ENCODE measurements around the gene APP. TPM values are rescaled to one million over a fixed set of nuclear protein-coding genes. Genes with fewer than 3 reads are reported as not detected.

The APP gene
- polyA plus RNA-seq, 2 donors: 28.6 to 81.7 TPM

GRCh38 chr21:25871566-25871965 lies 299.0 kb downstream of the APP start:
- 93 to 97% methylated on average over 3 of the region's 3 CpGs for WGBS, 2 donors
- H3K4me3 ChIP-seq (ENCODE audit: low read depth in 1 of 2, low read length in 2 of 2): no peak overlapping the region
- no peaks in the 10 kb centered on the region for H3K9me3 ChIP-seq (ENCODE audit: control insufficient read depth in 2 of 2, insufficient read depth in 1 of 2, low read depth in 1 of 2, low read length in 1 of 2)
- no peaks in the 10 kb centered on the region for H3K36me3 ChIP-seq (ENCODE audit: control insufficient read depth in 2 of 2, insufficient read depth in 2 of 2, low read length in 1 of 2)
- no peaks in the 10 kb centered on the region for H3K4me1 ChIP-seq (ENCODE audit: control insufficient read depth in 2 of 2, insufficient read depth in 2 of 2, low read length in 1 of 2)
- H3K27ac ChIP-seq (ENCODE audit: low read depth in 2 of 2, low read length in 1 of 2): no peak overlapping the region
- no peaks in the 10 kb centered on the region for H3K27me3 ChIP-seq (ENCODE audit: control insufficient read depth in 1 of 2, insufficient read depth in 2 of 2, low read length in 2 of 2)

DNA sequence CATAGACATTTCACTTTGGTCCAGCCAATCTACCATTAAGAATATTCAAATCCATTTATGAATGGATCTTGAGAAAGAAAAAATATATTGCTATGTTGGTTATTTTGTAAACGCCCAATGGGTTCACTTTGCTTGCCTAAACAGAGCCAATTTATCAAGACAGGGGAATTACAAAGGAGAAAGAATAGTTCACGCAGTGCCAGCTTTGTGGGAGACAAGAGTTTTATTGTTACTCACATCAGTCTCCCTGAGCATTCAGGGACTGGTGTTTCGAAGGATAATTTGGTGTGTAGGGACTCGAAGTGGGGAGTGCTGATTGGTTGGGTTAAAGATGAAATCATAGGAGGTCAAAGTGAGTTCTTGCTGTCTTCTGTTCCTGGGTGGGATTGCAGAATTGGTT lies 300.5 kb downstream of the APP start:
- no peaks in the 10 kb centered on the region for H3K9me3 ChIP-seq (ENCODE audit: control insufficient read depth in 2 of 2, insufficient read depth in 1 of 2, low read depth in 1 of 2, low read length in 1 of 2)
- WGBS, 2 donors: 77% methylated on average over 4 of the region's 4 CpGs
- no peaks in the 10 kb centered on the region for H3K27me3 ChIP-seq (ENCODE audit: control insufficient read depth in 1 of 2, insufficient read depth in 2 of 2, low read length in 2 of 2)
- no peak overlapping the region for H3K4me3 ChIP-seq (ENCODE audit: low read depth in 1 of 2, low read length in 2 of 2)
- H3K36me3 ChIP-seq (ENCODE audit: control insufficient read depth in 2 of 2, insufficient read depth in 2 of 2, low read length in 1 of 2): no peaks in the 10 kb centered on the region
- no peaks in the 10 kb centered on the region for H3K4me1 ChIP-seq (ENCODE audit: control insufficient read depth in 2 of 2, insufficient read depth in 2 of 2, low read length in 1 of 2)
- no peak overlapping the region for H3K27ac ChIP-seq (ENCODE audit: low read depth in 2 of 2, low read length in 1 of 2)

DNA sequence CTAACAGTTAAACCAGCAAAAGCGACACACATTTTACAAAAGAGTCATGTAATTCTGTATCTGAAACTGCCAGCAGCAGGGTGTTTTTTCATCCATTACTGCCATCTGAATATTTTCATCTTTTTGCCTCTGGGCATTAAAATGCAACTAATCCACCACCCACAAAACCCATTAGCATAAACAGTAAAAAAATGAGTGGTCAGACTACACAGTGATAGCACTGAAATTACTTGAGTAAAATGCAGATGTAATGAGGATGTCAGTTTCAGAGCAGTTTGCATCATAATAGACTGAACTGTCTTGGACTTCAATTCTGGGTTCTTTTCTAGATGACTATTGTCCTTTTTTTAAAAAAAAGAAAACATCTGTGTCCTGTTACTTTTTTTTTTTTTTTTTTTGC lies 303.5 kb downstream of the APP start:
- no peak overlapping the region for H3K4me3 ChIP-seq (ENCODE audit: low read depth in 1 of 2, low read length in 2 of 2)
- H3K27me3 ChIP-seq (ENCODE audit: control insufficient read depth in 1 of 2, insufficient read depth in 2 of 2, low read length in 2 of 2): no peaks in the 10 kb centered on the region
- no peaks in the 10 kb centered on the region for H3K4me1 ChIP-seq (ENCODE audit: control insufficient read depth in 2 of 2, insufficient read depth in 2 of 2, low read length in 1 of 2)
- H3K36me3 ChIP-seq (ENCODE audit: control insufficient read depth in 2 of 2, insufficient read depth in 2 of 2, low read length in 1 of 2): no peaks in the 10 kb centered on the region
- no peak overlapping the region for H3K27ac ChIP-seq (ENCODE audit: low read depth in 2 of 2, low read length in 1 of 2)
- 87 to 93% methylated on average over 1 of the region's 1 CpG for WGBS, 2 donors
- no peaks in the 10 kb centered on the region for H3K9me3 ChIP-seq (ENCODE audit: control insufficient read depth in 2 of 2, insufficient read depth in 1 of 2, low read depth in 1 of 2, low read length in 1 of 2)

DNA sequence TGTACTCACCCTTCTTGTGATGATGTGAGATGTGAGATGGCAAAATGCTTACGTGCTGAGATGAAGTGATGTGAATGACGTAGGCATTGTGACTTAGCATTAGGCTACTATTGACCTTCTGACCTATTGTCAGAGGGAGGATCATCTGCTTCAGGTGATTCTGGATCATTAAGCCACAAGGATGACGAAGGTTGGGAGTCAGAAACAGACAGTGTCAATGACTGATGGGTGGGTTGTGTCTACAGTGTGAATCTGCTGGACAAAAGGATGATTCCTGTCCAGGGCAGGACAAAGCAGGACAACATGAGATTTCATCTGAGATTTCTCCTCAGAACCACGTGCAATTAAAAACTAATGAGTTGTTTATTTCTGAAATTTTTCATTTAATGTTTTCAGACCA lies 306.8 kb downstream of the APP start:
- no peak overlapping the region for H3K4me3 ChIP-seq (ENCODE audit: low read depth in 1 of 2, low read length in 2 of 2)
- no peaks in the 10 kb centered on the region for H3K36me3 ChIP-seq (ENCODE audit: control insufficient read depth in 2 of 2, insufficient read depth in 2 of 2, low read length in 1 of 2)
- H3K4me1 ChIP-seq (ENCODE audit: control insufficient read depth in 2 of 2, insufficient read depth in 2 of 2, low read length in 1 of 2): no peaks in the 10 kb centered on the region
- no peaks in the 10 kb centered on the region for H3K9me3 ChIP-seq (ENCODE audit: control insufficient read depth in 2 of 2, insufficient read depth in 1 of 2, low read depth in 1 of 2, low read length in 1 of 2)
- H3K27me3 ChIP-seq (ENCODE audit: control insufficient read depth in 1 of 2, insufficient read depth in 2 of 2, low read length in 2 of 2): no peaks in the 10 kb centered on the region
- 90% methylated on average over 4 of the region's 4 CpGs for WGBS, 2 donors
- no peak overlapping the region for H3K27ac ChIP-seq (ENCODE audit: low read depth in 2 of 2, low read length in 1 of 2)

- Histone ChIP-seq H3K27me3 (ENCODE audit: control insufficient read depth in 1 of 2, insufficient read depth in 2 of 2, low read length in 2 of 2) (no peaks in the 10 kb centered on the region), H3K9me3 (ENCODE audit: control insufficient read depth in 2 of 2, insufficient read depth in 1 of 2, low read depth in 1 of 2, low read length in 1 of 2) (no peaks in the 10 kb centered on the region), H3K4me3 (ENCODE audit: low read depth in 1 of 2, low read length in 2 of 2) (no peak overlapping the region), H3K27ac (ENCODE audit: low read depth in 2 of 2, low read length in 1 of 2) (no peak overlapping the region), H3K4me1 (ENCODE audit: control insufficient read depth in 2 of 2, insufficient read depth in 2 of 2, low read length in 1 of 2) (no peaks in the 10 kb centered on the region), H3K36me3 (ENCODE audit: control insufficient read depth in 2 of 2, insufficient read depth in 2 of 2, low read length in 1 of 2) (no peaks in the 10 kb centered on the region)
- 58 to 60% methylated on average over 1 of the region's 1 CpG for WGBS, 2 donors
Observed at GRCh38 chr21:25863031-25863430, 307.5 kb downstream of the APP start.

- H3K9me3 ChIP-seq (ENCODE audit: control insufficient read depth in 2 of 2, insufficient read depth in 1 of 2, low read depth in 1 of 2, low read length in 1 of 2): no peaks in the 10 kb centered on the region
- WGBS, 2 donors: 39 to 48% methylated on average over 1 of the region's 1 CpG
- no peaks in the 10 kb centered on the region for H3K4me1 ChIP-seq (ENCODE audit: control insufficient read depth in 2 of 2, insufficient read depth in 2 of 2, low read length in 1 of 2)
- no peak overlapping the region for H3K4me3 ChIP-seq (ENCODE audit: low read depth in 1 of 2, low read length in 2 of 2)
- H3K27ac ChIP-seq (ENCODE audit: low read depth in 2 of 2, low read length in 1 of 2): no peak overlapping the region
- no peaks in the 10 kb centered on the region for H3K36me3 ChIP-seq (ENCODE audit: control insufficient read depth in 2 of 2, insufficient read depth in 2 of 2, low read length in 1 of 2)
- no peaks in the 10 kb centered on the region for H3K27me3 ChIP-seq (ENCODE audit: control insufficient read depth in 1 of 2, insufficient read depth in 2 of 2, low read length in 2 of 2)
Observed at GRCh38 chr21:25862596-25862995, 308.0 kb downstream of the APP start.

GRCh38 chr21:25862112-25862511 lies 308.5 kb downstream of the APP start:
- H3K4me3 ChIP-seq (ENCODE audit: low read depth in 1 of 2, low read length in 2 of 2): no peak overlapping the region
- H3K36me3 ChIP-seq (ENCODE audit: control insufficient read depth in 2 of 2, insufficient read depth in 2 of 2, low read length in 1 of 2): no peaks in the 10 kb centered on the region
- WGBS, 2 donors: 81 to 85% methylated on average over 3 of the region's 3 CpGs
- H3K9me3 ChIP-seq (ENCODE audit: control insufficient read depth in 2 of 2, insufficient read depth in 1 of 2, low read depth in 1 of 2, low read length in 1 of 2): no peaks in the 10 kb centered on the region
- H3K27me3 ChIP-seq (ENCODE audit: control insufficient read depth in 1 of 2, insufficient read depth in 2 of 2, low read length in 2 of 2): no peaks in the 10 kb centered on the region
- no peak overlapping the region for H3K27ac ChIP-seq (ENCODE audit: low read depth in 2 of 2, low read length in 1 of 2)
- no peaks in the 10 kb centered on the region for H3K4me1 ChIP-seq (ENCODE audit: control insufficient read depth in 2 of 2, insufficient read depth in 2 of 2, low read length in 1 of 2)

DNA sequence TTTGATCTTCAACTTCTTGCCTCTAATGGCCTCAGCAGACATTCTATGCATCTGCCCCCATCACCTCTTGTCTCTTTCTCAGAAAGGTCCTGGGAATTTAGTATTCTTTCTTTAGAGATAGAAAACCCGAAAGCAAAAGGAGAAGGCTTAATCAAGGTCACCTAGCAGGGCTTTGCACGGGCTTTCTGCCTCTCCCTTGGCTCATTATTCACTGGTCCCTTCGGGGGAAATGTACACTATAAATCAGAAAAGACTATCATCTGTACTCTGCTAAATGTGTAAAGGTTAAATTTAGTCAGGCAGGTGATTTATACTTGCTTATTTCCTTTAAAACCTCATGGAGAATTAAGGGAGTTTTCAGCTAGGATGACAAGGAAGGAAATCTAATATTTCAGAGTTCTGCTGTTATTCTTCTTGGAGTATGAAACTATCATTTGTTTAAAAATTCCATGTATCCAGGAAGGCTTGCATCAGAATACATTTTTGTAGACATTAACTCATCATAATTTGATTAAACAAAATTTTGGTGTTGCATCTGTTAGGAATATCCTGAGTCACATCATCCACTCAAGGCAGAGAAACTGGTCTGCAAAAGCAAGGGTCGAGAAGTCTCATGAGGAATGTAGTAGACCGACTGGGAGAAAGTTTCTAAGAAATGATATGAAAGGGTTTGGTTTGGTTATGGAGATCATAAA lies 311.2 kb downstream of the APP start:
- 59 to 60% methylated on average over 5 of the region's 5 CpGs for WGBS, 2 donors
- H3K4me3 ChIP-seq (ENCODE audit: low read depth in 1 of 2, low read length in 2 of 2): no peak overlapping the region
- no peaks in the 10 kb centered on the region for H3K27me3 ChIP-seq (ENCODE audit: control insufficient read depth in 1 of 2, insufficient read depth in 2 of 2, low read length in 2 of 2)

GRCh38 chr21:25858325-25858724 lies 312.2 kb downstream of the APP start:
- 89 to 92% methylated on average over 3 of the region's 3 CpGs for WGBS, 2 donors
- H3K27me3 ChIP-seq (ENCODE audit: control insufficient read depth in 1 of 2, insufficient read depth in 2 of 2, low read length in 2 of 2): no peaks in the 10 kb centered on the region
- no peaks in the 10 kb centered on the region for H3K4me1 ChIP-seq (ENCODE audit: control insufficient read depth in 2 of 2, insufficient read depth in 2 of 2, low read length in 1 of 2)
- no peaks in the 10 kb centered on the region for H3K9me3 ChIP-seq (ENCODE audit: control insufficient read depth in 2 of 2, insufficient read depth in 1 of 2, low read depth in 1 of 2, low read length in 1 of 2)
- H3K27ac ChIP-seq (ENCODE audit: low read depth in 2 of 2, low read length in 1 of 2): no peak overlapping the region
- no peaks in the 10 kb centered on the region for H3K36me3 ChIP-seq (ENCODE audit: control insufficient read depth in 2 of 2, insufficient read depth in 2 of 2, low read length in 1 of 2)
- no peak overlapping the region for H3K4me3 ChIP-seq (ENCODE audit: low read depth in 1 of 2, low read length in 2 of 2)

More for the DNA sequence above, 311.2 kb downstream of the APP start:
- no peaks in the 10 kb centered on the region for H3K36me3 ChIP-seq (ENCODE audit: control insufficient read depth in 2 of 2, insufficient read depth in 2 of 2, low read length in 1 of 2)
- no peak overlapping the region for H3K27ac ChIP-seq (ENCODE audit: low read depth in 2 of 2, low read length in 1 of 2)
- no peaks in the 10 kb centered on the region for H3K4me1 ChIP-seq (ENCODE audit: control insufficient read depth in 2 of 2, insufficient read depth in 2 of 2, low read length in 1 of 2)
- H3K9me3 ChIP-seq (ENCODE audit: control insufficient read depth in 2 of 2, insufficient read depth in 1 of 2, low read depth in 1 of 2, low read length in 1 of 2): no peaks in the 10 kb centered on the region

GRCh38 chr21:25857308-25858074 lies 313.1 kb downstream of the APP start:
- no peaks in the 10 kb centered on the region for H3K4me1 ChIP-seq (ENCODE audit: control insufficient read depth in 2 of 2, insufficient read depth in 2 of 2, low read length in 1 of 2)
- H3K27ac ChIP-seq (ENCODE audit: low read depth in 2 of 2, low read length in 1 of 2): no peak overlapping the region
- H3K36me3 ChIP-seq (ENCODE audit: control insufficient read depth in 2 of 2, insufficient read depth in 2 of 2, low read length in 1 of 2): no peaks in the 10 kb centered on the region
- H3K4me3 ChIP-seq (ENCODE audit: low read depth in 1 of 2, low read length in 2 of 2): no peak overlapping the region
- WGBS, 2 donors: 65% methylated on average over 6 of the region's 6 CpGs
- H3K27me3 ChIP-seq (ENCODE audit: control insufficient read depth in 1 of 2, insufficient read depth in 2 of 2, low read length in 2 of 2): no peaks in the 10 kb centered on the region
- no peaks in the 10 kb centered on the region for H3K9me3 ChIP-seq (ENCODE audit: control insufficient read depth in 2 of 2, insufficient read depth in 1 of 2, low read depth in 1 of 2, low read length in 1 of 2)

All from esophagus (tissue), 2 donors.